K562 (cell line): ENCODE measurements around the gene C22orf39. TPM values are rescaled to one million over a fixed set of nuclear protein-coding genes. Genes with fewer than 3 reads are reported as not detected.

Source experiments
- EWSR1 ChIP-seq: fragments of 450-650 bp; IDR thresholded peaks from 2 replicates; pipeline ENCODE4 v1.6.1; 2018; ENCODE audit warnings: borderline replicate concordance, mild to moderate bottlenecking, low read depth, moderate library complexity; ENCODE audit not compliant: partially characterized antibody
- FUS ChIP-seq: fragments of 200-400 bp; formaldehyde crosslinking; optimal IDR thresholded peaks from 2 replicates; pipeline ENCODE3; 2017; ENCODE audit warnings: low read depth, low read length
- MAFF ChIP-seq: IDR thresholded peaks from 2 replicates; pipeline ENCODE4 v1.6.1; 2012; ENCODE audit warnings: low read length, improper control_type of control experiment
- MEF2D ChIP-seq: conservative IDR thresholded peaks from 2 replicates; pipeline ENCODE4 v1.6.1; 2016; ENCODE audit warnings: low read depth, missing genetic modification characterization, missing compliant biosample characterization
- MTA1 ChIP-seq: fragments of 450-650 bp; IDR thresholded peaks from 2 replicates; pipeline ENCODE4 v1.6.1; 2017; ENCODE audit warnings: borderline replicate concordance
- NFIX ChIP-seq: fragments of 250-450 bp; sonication (Bioruptor Pico); IDR thresholded peaks from 2 replicates; pipeline ENCODE4 v1.4.0; 2020; ENCODE audit warnings: low read depth, mild to moderate bottlenecking, moderate library complexity
- PHF21A ChIP-seq: fragments of 450-650 bp; IDR thresholded peaks from 2 replicates; pipeline ENCODE4 v1.6.1; 2017; ENCODE audit warnings: low read depth, borderline replicate concordance
- PTRF ChIP-seq: fragments of 450-650 bp; IDR thresholded peaks from 2 replicates; pipeline ENCODE4 v1.6.1; 2016; ENCODE audit warnings: mild to moderate bottlenecking, missing genetic modification characterization, missing compliant biosample characterization
- RBM15 ChIP-seq: fragments of 200-400 bp; formaldehyde crosslinking; IDR thresholded peaks from 2 replicates; pipeline ENCODE4 v1.6.1; 2018; ENCODE audit warnings: mild to moderate bottlenecking, low read length, moderate library complexity; ENCODE audit not compliant: insufficient read depth
- SRSF7 ChIP-seq: fragments of 200-400 bp; formaldehyde crosslinking; optimal IDR thresholded peaks from 2 replicates; pipeline ENCODE3; 2017; ENCODE audit warnings: mild to moderate bottlenecking, low read depth, low read length
- STAT5A ChIP-seq: IDR thresholded peaks from 2 replicates; pipeline ENCODE4 v1.6.1; 2012; ENCODE audit warnings: low read length, inconsistent platforms, borderline replicate concordance
- ZBED1 ChIP-seq: IDR thresholded peaks from 2 replicates; pipeline ENCODE4 v1.6.1; 2014
- ZEB2 ChIP-seq: fragments of 450-650 bp; IDR thresholded peaks from 2 replicates; pipeline ENCODE4 v1.6.1; 2016
- ZNF324 ChIP-seq: fragments of 250-450 bp; sonication (Bioruptor Pico); IDR thresholded peaks from 2 replicates; pipeline ENCODE4 v1.4.0; 2020; ENCODE audit warnings: mild to moderate bottlenecking
- ZNF707 ChIP-seq: fragments of 250-450 bp; sonication (Bioruptor Pico); conservative IDR thresholded peaks from 2 replicates; pipeline ENCODE4 v1.8.0; 2022; ENCODE audit warnings: inconsistent platforms, mild to moderate bottlenecking, moderate library complexity
- ZNF785 ChIP-seq: fragments of 250-450 bp; sonication (Bioruptor Pico); IDR thresholded peaks from 2 replicates; pipeline ENCODE4 v1.4.0; 2020; ENCODE audit warnings: mild to moderate bottlenecking
- polyA plus RNA-seq, 8 experiments: library from polyadenylated mRNA; depleted of rRNA in 4 of 8; stranded (reverse) in 5 of 8; unstranded in 3 of 8; fragments of >200 nt; fragmentation: Nextera tagmentation in 2 of 8; fragmentation: Illumina TruSeq in 1 of 8; extraction: Ambion mirVana in 2 of 8; extraction: Trizol in 1 of 8; gene quantifications; 2 replicates each; pipeline versions ENCODE4 v1.2.1 to v1.2.3, GENCODE V29; 2011 to 2014; ENCODE audit warnings: inconsistent platforms in 1 of 8, missing spikeins in 1 of 8
- total RNA-seq, 7 experiments: library from RNA; depleted of rRNA in 6 of 7; stranded (reverse); fragments of >200 nt in 6 of 7; fragmentation: Illumina TruSeq in 2 of 7; extraction: Trizol in 2 of 7; gene quantifications; 2 replicates each; pipeline versions ENCODE4 v1.2.1 to v1.2.3, GENCODE V29; 2011 to 2021; ENCODE audit warnings: low replicate concordance in 1 of 7
- TF ChIP-seq, protein P1 (sequence below), 3 experiments: fragments of 200-800 bp in 1 of 3; fragments of 250-450 bp in 1 of 3; fragments of 450-650 bp in 1 of 3; sonication (Bioruptor Pico) in 1 of 3; sonication (Bioruptor generic) in 1 of 3; formaldehyde crosslinking in 1 of 3; IDR thresholded peaks; 2 replicates each; pipeline versions ENCODE4 v1.6.1 to v1.8.0; 2016 to 2022; ENCODE audit warnings: mild to moderate bottlenecking in 2 of 3, missing genetic modification characterization in 2 of 3, missing compliant biosample characterization in 1 of 3, moderate library complexity in 1 of 3
- TF ChIP-seq, protein P2 (sequence below), 2 experiments: fragments of 150-350 bp in 1 of 2; IDR thresholded peaks; 2 replicates each; pipeline ENCODE4 v1.6.1; 2012 to 2016; ENCODE audit warnings: low read depth in 2 of 2, low read length in 2 of 2, mild to moderate bottlenecking in 1 of 2, moderate library complexity in 1 of 2
- TF ChIP-seq, protein P3 (sequence below): fragments of 450-650 bp; formaldehyde crosslinking; IDR thresholded peaks from 2 replicates; pipeline ENCODE4 v1.4.0; 2020; ENCODE audit warnings: mild to moderate bottlenecking, moderate library complexity

Gene C22orf39
- total and polyA plus RNA-seq, 9 of the 15 experiments (the other 6 are each of a cell fraction or from before 2014, with no cell fraction given): 20.4 to 139 (median 66.8) TPM

DNA sequence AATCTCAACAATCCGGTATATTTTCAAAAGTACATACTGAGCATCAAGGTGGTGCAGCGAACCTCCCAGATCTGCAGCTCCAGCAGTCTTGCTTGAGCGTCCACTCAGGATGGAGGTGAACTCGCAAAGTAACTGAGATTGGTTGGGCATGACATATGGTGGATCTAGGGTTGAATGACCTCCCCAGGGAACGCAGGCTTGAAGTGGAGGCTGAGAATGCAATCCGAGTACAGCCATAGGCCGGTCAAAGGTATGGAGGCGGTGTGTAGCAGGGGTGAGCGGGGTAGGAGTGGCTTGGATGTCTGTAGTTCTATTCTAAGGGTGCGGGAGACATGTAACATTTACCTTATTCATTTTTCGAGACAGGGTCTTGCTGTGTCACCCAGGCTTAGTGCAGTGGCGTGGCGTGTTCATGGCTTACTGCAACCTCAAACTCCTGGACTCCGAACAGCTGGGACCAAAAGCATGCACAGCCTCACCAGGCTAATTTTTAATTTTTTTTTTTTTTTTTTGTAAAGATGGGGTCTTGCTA is 631 bp upstream of the C22orf39 start (continued):
- TF ChIP-seq ZNF324 (CRISPR knock-in tag): peak; percentile 44; the same call in 1 of the 2 replicates
- no peak for TF ChIP-seq FUS
- TF ChIP-seq NFIX: no peak
- 0 out of 2 replicates have a peak, but pooled peaks have one; percentile 0 for TF ChIP-seq MAFF
- no peak; the same call in 1 of the 2 replicates for TF ChIP-seq MTA1
- no peak for TF ChIP-seq ZEB2
- TF ChIP-seq, protein P1, sequence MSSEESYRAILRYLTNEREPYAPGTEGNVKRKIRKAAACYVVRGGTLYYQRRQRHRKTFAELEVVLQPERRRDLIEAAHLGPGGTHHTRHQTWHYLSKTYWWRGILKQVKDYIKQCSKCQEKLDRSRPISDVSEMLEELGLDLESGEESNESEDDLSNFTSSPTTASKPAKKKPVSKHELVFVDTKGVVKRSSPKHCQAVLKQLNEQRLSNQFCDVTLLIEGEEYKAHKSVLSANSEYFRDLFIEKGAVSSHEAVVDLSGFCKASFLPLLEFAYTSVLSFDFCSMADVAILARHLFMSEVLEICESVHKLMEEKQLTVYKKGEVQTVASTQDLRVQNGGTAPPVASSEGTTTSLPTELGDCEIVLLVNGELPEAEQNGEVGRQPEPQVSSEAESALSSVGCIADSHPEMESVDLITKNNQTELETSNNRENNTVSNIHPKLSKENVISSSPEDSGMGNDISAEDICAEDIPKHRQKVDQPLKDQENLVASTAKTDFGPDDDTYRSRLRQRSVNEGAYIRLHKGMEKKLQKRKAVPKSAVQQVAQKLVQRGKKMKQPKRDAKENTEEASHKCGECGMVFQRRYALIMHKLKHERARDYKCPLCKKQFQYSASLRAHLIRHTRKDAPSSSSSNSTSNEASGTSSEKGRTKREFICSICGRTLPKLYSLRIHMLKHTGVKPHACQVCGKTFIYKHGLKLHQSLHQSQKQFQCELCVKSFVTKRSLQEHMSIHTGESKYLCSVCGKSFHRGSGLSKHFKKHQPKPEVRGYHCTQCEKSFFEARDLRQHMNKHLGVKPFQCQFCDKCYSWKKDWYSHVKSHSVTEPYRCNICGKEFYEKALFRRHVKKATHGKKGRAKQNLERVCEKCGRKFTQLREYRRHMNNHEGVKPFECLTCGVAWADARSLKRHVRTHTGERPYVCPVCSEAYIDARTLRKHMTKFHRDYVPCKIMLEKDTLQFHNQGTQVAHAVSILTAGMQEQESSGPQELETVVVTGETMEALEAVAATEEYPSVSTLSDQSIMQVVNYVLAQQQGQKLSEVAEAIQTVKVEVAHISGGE (CRISPR knock-in tag; IDR thresholded peaks at IDR 0.05): no peak
- TF ChIP-seq ZNF785 (CRISPR knock-in tag): no peak
- TF ChIP-seq PHF21A: no peak; the same call in 1 of the 2 replicates
- 0 out of 2 replicates have a peak, but pooled peaks have one; percentile 17 for TF ChIP-seq ZNF707 (CRISPR knock-in tag)
- no peak for TF ChIP-seq MEF2D (tag)
- TF ChIP-seq STAT5A: no peak; the same call in 1 of the 2 replicates
- TF ChIP-seq, protein P2, sequence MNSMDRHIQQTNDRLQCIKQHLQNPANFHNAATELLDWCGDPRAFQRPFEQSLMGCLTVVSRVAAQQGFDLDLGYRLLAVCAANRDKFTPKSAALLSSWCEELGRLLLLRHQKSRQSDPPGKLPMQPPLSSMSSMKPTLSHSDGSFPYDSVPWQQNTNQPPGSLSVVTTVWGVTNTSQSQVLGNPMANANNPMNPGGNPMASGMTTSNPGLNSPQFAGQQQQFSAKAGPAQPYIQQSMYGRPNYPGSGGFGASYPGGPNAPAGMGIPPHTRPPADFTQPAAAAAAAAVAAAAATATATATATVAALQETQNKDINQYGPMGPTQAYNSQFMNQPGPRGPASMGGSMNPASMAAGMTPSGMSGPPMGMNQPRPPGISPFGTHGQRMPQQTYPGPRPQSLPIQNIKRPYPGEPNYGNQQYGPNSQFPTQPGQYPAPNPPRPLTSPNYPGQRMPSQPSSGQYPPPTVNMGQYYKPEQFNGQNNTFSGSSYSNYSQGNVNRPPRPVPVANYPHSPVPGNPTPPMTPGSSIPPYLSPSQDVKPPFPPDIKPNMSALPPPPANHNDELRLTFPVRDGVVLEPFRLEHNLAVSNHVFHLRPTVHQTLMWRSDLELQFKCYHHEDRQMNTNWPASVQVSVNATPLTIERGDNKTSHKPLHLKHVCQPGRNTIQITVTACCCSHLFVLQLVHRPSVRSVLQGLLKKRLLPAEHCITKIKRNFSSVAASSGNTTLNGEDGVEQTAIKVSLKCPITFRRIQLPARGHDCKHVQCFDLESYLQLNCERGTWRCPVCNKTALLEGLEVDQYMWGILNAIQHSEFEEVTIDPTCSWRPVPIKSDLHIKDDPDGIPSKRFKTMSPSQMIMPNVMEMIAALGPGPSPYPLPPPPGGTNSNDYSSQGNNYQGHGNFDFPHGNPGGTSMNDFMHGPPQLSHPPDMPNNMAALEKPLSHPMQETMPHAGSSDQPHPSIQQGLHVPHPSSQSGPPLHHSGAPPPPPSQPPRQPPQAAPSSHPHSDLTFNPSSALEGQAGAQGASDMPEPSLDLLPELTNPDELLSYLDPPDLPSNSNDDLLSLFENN (IDR thresholded peaks at IDR 0.05; ENCODE audit: low read depth in 2 of 2, low read length in 2 of 2): no peak; a peak in 1 of 4 replicates
- no peak for TF ChIP-seq RBM15
- TF ChIP-seq ZBED1: no peak
- TF ChIP-seq, protein P3, sequence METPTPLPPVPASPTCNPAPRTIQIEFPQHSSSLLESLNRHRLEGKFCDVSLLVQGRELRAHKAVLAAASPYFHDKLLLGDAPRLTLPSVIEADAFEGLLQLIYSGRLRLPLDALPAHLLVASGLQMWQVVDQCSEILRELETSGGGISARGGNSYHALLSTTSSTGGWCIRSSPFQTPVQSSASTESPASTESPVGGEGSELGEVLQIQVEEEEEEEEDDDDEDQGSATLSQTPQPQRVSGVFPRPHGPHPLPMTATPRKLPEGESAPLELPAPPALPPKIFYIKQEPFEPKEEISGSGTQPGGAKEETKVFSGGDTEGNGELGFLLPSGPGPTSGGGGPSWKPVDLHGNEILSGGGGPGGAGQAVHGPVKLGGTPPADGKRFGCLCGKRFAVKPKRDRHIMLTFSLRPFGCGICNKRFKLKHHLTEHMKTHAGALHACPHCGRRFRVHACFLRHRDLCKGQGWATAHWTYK (CRISPR knock-in tag): peak; percentile 90
- TF ChIP-seq SRSF7: no peak
- no peak for TF ChIP-seq PTRF (tag)
- no peak for TF ChIP-seq EWSR1
